Measurements from ENCODE around the gene FBXL13. TPM values are rescaled to one million over a fixed set of nuclear protein-coding genes. Genes with fewer than 3 reads are reported as not detected.
"Not testable (repeated sequence)": the region's sequence is repeated elsewhere in the genome, so short reads cannot be mapped to it uniquely, and the experiment has no call there.

FBXL13 gene
- total and polyA plus RNA-seq, 11 donors, result 0.16 to 1.2 (median 0.41) TPM; not detected in 1

- TF ChIP-seq CTCF (IDR thresholded peaks at IDR 0.05), result no peak
- no peak for TF ChIP-seq POLR2A (IDR thresholded peaks at IDR 0.05)
- H3K27ac ChIP-seq, result no peak overlapping the region
- no peak overlapping the region for H3K4me3 ChIP-seq
- ATAC-seq (no peak), DNase-seq (no peak)
- peaks cover 0 to 7% (median 0%) of the 10 kb centered on the region in 12 donors for H3K9me3 ChIP-seq
- intact Hi-C loops (cut with DNase I), result no loop called here
- 97 to 100% (median 99%) methylated on average over 1 of the region's 1 CpG for WGBS, 4 donors
- H3K4me1 ChIP-seq, result no peaks in the 10 kb centered on the region
- H3K27me3 ChIP-seq, result no peaks in the 10 kb centered on the region
- no peaks in the 10 kb centered on the region for H3K36me3 ChIP-seq
Measured at GRCh38 chr7:103037476-103037822, 37.1 kb downstream of the FBXL13 start.

GRCh38 chr7:103034318-103034717 lies 40.3 kb downstream of the FBXL13 start:
- H3K4me1 ChIP-seq; DNase-seq; H3K9me3 ChIP-seq; ATAC-seq; H3K4me3 ChIP-seq; H3K27me3 ChIP-seq; H3K27ac ChIP-seq; intact Hi-C loops (cut with DNase I); H3K36me3 ChIP-seq: not testable (repeated sequence)
- 89 to 96% (median 93%) methylated on average over 19 to 20 of the region's 20 CpGs for WGBS, 4 donors

DNA sequence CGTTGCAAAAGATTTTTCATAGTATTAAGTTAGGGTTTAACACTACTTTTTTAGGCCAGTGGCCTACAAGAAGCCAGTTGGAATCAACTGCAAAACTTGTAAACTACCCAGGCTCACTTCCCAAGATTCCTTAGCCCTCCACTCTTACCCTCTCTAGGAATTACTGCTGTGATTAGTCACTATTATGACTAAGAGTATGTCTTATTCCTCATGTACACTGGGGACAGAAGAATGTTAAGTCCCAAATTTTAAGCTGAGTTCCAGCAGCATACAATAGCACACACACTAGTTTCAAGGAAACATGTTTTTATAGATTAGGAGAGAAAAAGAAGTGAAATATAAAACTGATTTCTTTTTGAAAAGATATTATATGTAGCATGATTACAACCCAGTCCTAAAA lies 42.8 kb downstream of the FBXL13 start:
- Histone ChIP-seq H3K4me1 (no peaks in the 10 kb centered on the region), H3K27me3 (no peaks in the 10 kb centered on the region), H3K4me3 (no peak overlapping the region), H3K9me3 (no peaks in the 10 kb centered on the region), H3K27ac (no peak overlapping the region), H3K36me3 (no peaks in the 10 kb centered on the region)
- DNase-seq (no peak), ATAC-seq (no peak)
- WGBS, 4 donors, result 67 to 81% (median 73%) methylated on average over 1 of the region's 1 CpG
- TF ChIP-seq POLR2A (IDR thresholded peaks at IDR 0.05), result no peak
- no peak for TF ChIP-seq CTCF (IDR thresholded peaks at IDR 0.05)
- intact Hi-C loops (cut with DNase I), result no loop called here

DNA sequence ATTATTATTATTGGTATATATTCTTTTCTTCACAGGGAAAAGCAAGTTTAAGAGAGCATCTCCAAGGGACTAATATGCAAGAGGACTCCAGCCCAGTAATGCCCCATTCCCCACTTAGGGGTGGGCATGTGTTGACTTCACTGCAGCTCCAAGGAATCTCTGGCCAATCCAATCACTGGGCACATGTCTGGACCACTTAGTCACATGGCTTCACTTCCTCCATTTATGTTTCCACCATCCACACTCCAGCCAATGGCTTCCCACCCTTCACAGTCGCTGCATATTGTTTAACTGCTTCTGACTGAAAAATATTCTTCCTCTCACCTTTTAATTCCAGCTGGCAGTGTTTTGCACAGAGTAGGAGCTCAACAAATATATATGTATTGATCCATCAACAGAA lies 43.6 kb downstream of the FBXL13 start:
- TF ChIP-seq POLR2A (IDR thresholded peaks at IDR 0.05) (no peak), CTCF (IDR thresholded peaks at IDR 0.05) (no peak)
- H3K4me3 ChIP-seq, result no peak overlapping the region
- H3K36me3 ChIP-seq, result no peaks in the 10 kb centered on the region
- H3K27me3 ChIP-seq, result no peaks in the 10 kb centered on the region
- DNase-seq (no peak), ATAC-seq (no peak)
- no peak overlapping the region for H3K27ac ChIP-seq
- intact Hi-C loops (cut with DNase I), result no loop called here
- H3K9me3 ChIP-seq, result no peaks in the 10 kb centered on the region
- H3K4me1 ChIP-seq, result no peaks in the 10 kb centered on the region
- WGBS, 4 donors, result 88 to 95% (median 91%) methylated on average over 1 of the region's 1 CpG

DNA sequence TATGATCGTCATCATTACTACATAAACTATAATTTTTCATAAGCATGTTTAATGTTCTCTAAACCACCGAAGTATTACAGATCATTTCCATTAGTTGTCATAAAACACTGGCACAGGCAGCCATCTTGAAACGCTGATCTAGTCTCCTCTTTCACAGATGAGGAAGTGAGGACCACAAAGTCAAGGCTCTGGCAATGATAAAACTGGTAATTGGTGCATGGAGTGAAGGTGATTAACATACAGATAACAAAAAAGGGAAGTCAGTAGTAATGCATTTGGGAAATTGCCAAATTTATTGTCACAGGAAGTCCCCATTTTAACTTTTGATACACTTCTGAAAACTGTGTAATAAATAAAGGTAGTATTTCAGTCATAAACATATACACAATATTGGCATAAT lies 49.3 kb downstream of the FBXL13 start:
- intact Hi-C loops (cut with DNase I), result no loop called here
- Histone ChIP-seq H3K4me3 (no peak overlapping the region), H3K27me3 (no peaks in the 10 kb centered on the region), H3K9me3 (peaks cover 0 to 12% (median 0%) of the 10 kb centered on the region in 12 donors), H3K36me3 (no peaks in the 10 kb centered on the region), H3K4me1 (no peaks in the 10 kb centered on the region), H3K27ac (no peak overlapping the region)
- ATAC-seq (no peak), DNase-seq (no peak)
- WGBS, 4 donors, result 77 to 85% (median 80%) methylated on average over 3 of the region's 3 CpGs
- TF ChIP-seq POLR2A (IDR thresholded peaks at IDR 0.05) (no peak), CTCF (IDR thresholded peaks at IDR 0.05) (no peak)

DNA sequence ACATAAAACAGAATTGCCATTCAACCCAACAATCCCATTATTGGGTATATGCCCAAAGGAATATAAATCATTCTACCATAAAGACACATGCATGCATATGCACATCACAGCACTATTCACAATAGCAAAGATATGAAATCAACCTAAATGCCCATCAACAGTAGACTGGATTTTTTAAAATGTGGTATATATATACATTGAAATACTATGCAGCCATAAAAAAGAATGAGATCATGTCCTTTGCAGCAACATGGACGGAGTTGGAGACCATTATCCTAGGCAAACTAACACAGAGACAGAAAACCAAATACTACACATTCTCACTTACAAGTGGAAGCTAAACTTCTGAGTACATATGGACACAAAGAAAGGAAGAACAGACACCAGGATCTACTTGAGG lies 51.0 kb downstream of the FBXL13 start:
- H3K27ac ChIP-seq; H3K4me3 ChIP-seq; H3K4me1 ChIP-seq; intact Hi-C loops (cut with DNase I); H3K36me3 ChIP-seq; DNase-seq; H3K27me3 ChIP-seq; ATAC-seq: not testable (repeated sequence)
- WGBS, 4 donors, result 91 to 97% (median 92%) methylated on average over 1 of the region's 1 CpG
- H3K9me3 ChIP-seq, result peaks cover 0 to 15% (median 0%) of the 10 kb centered on the region in 12 donors

- H3K4me3 ChIP-seq; H3K4me1 ChIP-seq; H3K27me3 ChIP-seq; intact Hi-C loops (cut with DNase I); DNase-seq; H3K36me3 ChIP-seq; H3K27ac ChIP-seq; ATAC-seq: not testable (repeated sequence)
- peaks cover 0 to 18% (median 0%) of the 10 kb centered on the region in 12 donors for H3K9me3 ChIP-seq
- 82 to 100% (median 93%) methylated on average over 1 of the region's 1 CpG for WGBS, 4 donors
Measured at GRCh38 chr7:103021490-103021889, 53.1 kb downstream of the FBXL13 start.

GRCh38 chr7:103020876-103021275 lies 53.7 kb downstream of the FBXL13 start:
- DNase-seq; H3K27me3 ChIP-seq; H3K36me3 ChIP-seq; H3K27ac ChIP-seq; intact Hi-C loops (cut with DNase I); H3K4me3 ChIP-seq; H3K4me1 ChIP-seq; ATAC-seq: not testable (repeated sequence)
- H3K9me3 ChIP-seq, result peaks cover 0 to 23% (median 0%) of the 10 kb centered on the region in 12 donors
- 85 to 87% (median 86%) methylated on average over 2 to 3 of the region's 3 CpGs for WGBS, 4 donors
